H1 (cell line): ENCODE results near the gene PARD3. TPM values are rescaled to one million over a fixed set of nuclear protein-coding genes. Genes with fewer than 3 reads are reported as not detected.

Source experiments
- CTCF ChIA-PET: fragments of 300-600 bp; sonication (Branson Sonifier 250); formaldehyde crosslinking; loops from one replicate; lab custom pipeline; 2021; ENCODE audit not compliant: partially characterized antibody; lab: Charles Lee
- POLR2A ChIA-PET: fragments of 300-600 bp; sonication (Branson Sonifier 250); formaldehyde crosslinking; loops from one replicate; lab custom pipeline; 2021; ENCODE audit warnings: inconsistent platforms; ENCODE audit not compliant: partially characterized antibody; lab: Charles Lee
- DNase-seq, 2 experiments: peaks; one replicate each; pipeline versions ENCODE4 v3.0.0 to v3.0.0-alpha.2; 2010 to 2022; ENCODE audit warnings: low spot score in 2 of 2, low read depth in 1 of 2, mixed read lengths in 1 of 2
- FAIRE-seq: peaks from 2 replicates; lab custom pipeline; 2011; peaks lifted over from hg19 to GRCh38; lab: Jason Lieb, UNC
- H2AFZ ChIP-seq: 2 replicates; pipeline ENCODE4 v1.8.1; 2012; ENCODE audit warnings: low read length, inconsistent platforms
- H2AK5ac ChIP-seq: 2 replicates; pipeline ENCODE4 v1.6.1; 2013; ENCODE audit warnings: low read depth, low read length
- H2BK120ac ChIP-seq: replicated peaks from 2 replicates; pipeline ENCODE3; 2013; ENCODE audit warnings: low read depth, low read length, inconsistent platforms
- H2BK12ac ChIP-seq: 2 replicates; pipeline ENCODE4 v1.6.1; 2013; ENCODE audit warnings: low read depth, low read length
- H2BK15ac ChIP-seq: 2 replicates; pipeline ENCODE4 v1.6.1; 2013; ENCODE audit warnings: low read length
- H2BK20ac ChIP-seq: 2 replicates; pipeline ENCODE4 v1.6.1; 2013; ENCODE audit warnings: low read length
- H2BK5ac ChIP-seq: 2 replicates; pipeline ENCODE4 v1.6.1; 2013; ENCODE audit warnings: low read depth, low read length
- H3K14ac ChIP-seq: 2 replicates; pipeline ENCODE4 v1.6.1; 2013; ENCODE audit warnings: inconsistent platforms; ENCODE audit not compliant: insufficient read length
- H3K18ac ChIP-seq: 2 replicates; pipeline ENCODE4 v1.6.1; 2013; ENCODE audit warnings: low read length; ENCODE audit errors: extremely low read depth
- H3K23ac ChIP-seq: 2 replicates; pipeline ENCODE4 v1.6.1; 2013; ENCODE audit warnings: inconsistent platforms; ENCODE audit not compliant: insufficient read length
- H3K23me2 ChIP-seq: 2 replicates; pipeline ENCODE4 v1.6.1; 2013; ENCODE audit warnings: low read depth, low read length
- H3K27ac ChIP-seq: 2 replicates; pipeline ENCODE4 v1.6.1; 2011; ENCODE audit warnings: low read depth, low read length, inconsistent platforms
- H3K27me3 ChIP-seq, 4 experiments: replicated peaks in 1 of 4; 1 replicate in 1 of 4; 2 replicates in 3 of 4; pipeline versions ENCODE4 v1.6.1 to v1.8.1; 2011 to 2013; ENCODE audit warnings: low read length in 3 of 4, mild to moderate bottlenecking in 3 of 4, inconsistent platforms in 2 of 4, mixed read lengths in 2 of 4, moderate library complexity in 1 of 4; ENCODE audit not compliant: control insufficient read depth in 3 of 4, insufficient read depth in 3 of 4; ENCODE audit errors: extremely low read depth in 1 of 4
- H3K36me3 ChIP-seq, 4 experiments: 2 replicates each; pipeline versions ENCODE4 v1.6.1 to v1.8.1; 2011 to 2013; ENCODE audit warnings: mild to moderate bottlenecking in 4 of 4, low read length in 3 of 4, moderate library complexity in 2 of 4, control low read depth in 1 of 4, inconsistent platforms in 1 of 4; ENCODE audit not compliant: insufficient read depth in 4 of 4, control insufficient read depth in 2 of 4
- H3K4ac ChIP-seq: replicated peaks from 2 replicates; pipeline ENCODE3; 2013; ENCODE audit warnings: low read length, low read depth, mixed read lengths, inconsistent platforms; ENCODE audit not compliant: insufficient read length
- H3K4me1 ChIP-seq, 4 experiments: replicated peaks in 1 of 4; 1 replicate in 1 of 4; 2 replicates in 3 of 4; pipeline versions ENCODE4 v1.6.1 to v1.8.1; 2011 to 2013; ENCODE audit warnings: low read length in 3 of 4, inconsistent platforms in 2 of 4, mixed read lengths in 1 of 4; ENCODE audit not compliant: insufficient read depth in 4 of 4, control insufficient read depth in 3 of 4
- H3K4me2 ChIP-seq, 2 experiments: 2 replicates each; pipeline versions ENCODE4 v1.6.1 to v1.8.1; 2011 to 2013; ENCODE audit warnings: low read depth in 2 of 2, low read length in 2 of 2, control low read depth in 1 of 2, inconsistent platforms in 1 of 2, mild to moderate bottlenecking in 1 of 2; ENCODE audit not compliant: insufficient read depth in 1 of 2
- H3K4me3 ChIP-seq, 4 experiments: fragments of 200-600, 300-600 bp in 1 of 4; sonication (generic), shearing (Covaris generic), sonication (Bioruptor Twin) in 1 of 4; 2 replicates each; pipeline versions ENCODE4 v1.5.1 to v1.8.1; 2011 to 2016; ENCODE audit warnings: low read length in 4 of 4, low read depth in 3 of 4, control low read depth in 2 of 4, inconsistent platforms in 2 of 4, mild to moderate bottlenecking in 2 of 4, mixed read lengths in 1 of 4, moderate library complexity in 1 of 4; ENCODE audit not compliant: insufficient read depth in 2 of 4; ENCODE audit errors: extremely low read depth in 1 of 4
- H3K56ac ChIP-seq: replicated peaks from 2 replicates; pipeline ENCODE3; 2013; ENCODE audit warnings: low read depth, mild to moderate bottlenecking, mixed read lengths, low read length, inconsistent platforms; ENCODE audit not compliant: insufficient read length
- H3K79me1 ChIP-seq: 2 replicates; pipeline ENCODE4 v1.6.1; 2013; ENCODE audit warnings: low read depth, low read length, control low read depth
- H3K79me2 ChIP-seq, 2 experiments: 2 replicates each; pipeline versions ENCODE4 v1.6.1 to v1.8.1; 2012 to 2013; ENCODE audit warnings: low read length in 2 of 2, mild to moderate bottlenecking in 2 of 2, inconsistent platforms in 1 of 2; ENCODE audit not compliant: insufficient read depth in 2 of 2, control insufficient read depth in 1 of 2
- H3K9ac ChIP-seq, 4 experiments: replicated peaks in 1 of 4; 1 replicate in 1 of 4; 2 replicates in 3 of 4; pipeline versions ENCODE4 v1.6.1 to v1.8.1; 2011 to 2013; ENCODE audit warnings: low read depth in 3 of 4, low read length in 3 of 4, control low read depth in 2 of 4, mild to moderate bottlenecking in 2 of 4, moderate library complexity in 2 of 4, inconsistent platforms in 1 of 4; ENCODE audit errors: extremely low read depth in 1 of 4
- H3K9me3 ChIP-seq, 2 experiments: 2 replicates each; pipeline versions ENCODE4 v1.6.1 to v1.8.1; 2012 to 2013; ENCODE audit warnings: mild to moderate bottlenecking in 2 of 2, moderate library complexity in 2 of 2, control low read depth in 1 of 2, inconsistent platforms in 1 of 2, low read depth in 1 of 2, low read length in 1 of 2, mixed read lengths in 1 of 2; ENCODE audit not compliant: insufficient read depth in 2 of 2
- H4K20me1 ChIP-seq, 2 experiments: replicated peaks in 1 of 2; 2 replicates each; pipeline versions ENCODE3 to v1.8.1; 2011 to 2013; ENCODE audit warnings: inconsistent platforms in 2 of 2, low read length in 2 of 2, mild to moderate bottlenecking in 1 of 2; ENCODE audit not compliant: insufficient read depth in 2 of 2, control insufficient read depth in 1 of 2
- H4K5ac ChIP-seq: 2 replicates; pipeline ENCODE4 v1.6.1; 2013; ENCODE audit warnings: low read length, low read depth, mixed read lengths, inconsistent platforms; ENCODE audit not compliant: insufficient read length
- H4K8ac ChIP-seq: 2 replicates; pipeline ENCODE4 v1.8.0; 2013; ENCODE audit warnings: mild to moderate bottlenecking, moderate library complexity, low read length, inconsistent platforms; ENCODE audit not compliant: insufficient read depth; ENCODE audit errors: extremely low read depth
- H4K91ac ChIP-seq: replicated peaks from 2 replicates; pipeline ENCODE3; 2013; ENCODE audit warnings: low read length, mixed read lengths, inconsistent platforms; ENCODE audit not compliant: insufficient read length
- ATF2 ChIP-seq: IDR thresholded peaks from 2 replicates; pipeline ENCODE4 v1.6.1; 2012; ENCODE audit warnings: low read length, inconsistent platforms
- ATF3 ChIP-seq: IDR thresholded peaks from 2 replicates; pipeline ENCODE4 v1.6.1; 2011; ENCODE audit warnings: low read depth, mild to moderate bottlenecking, low read length; ENCODE audit not compliant: insufficient read depth
- BACH1 ChIP-seq: IDR thresholded peaks from 2 replicates; pipeline ENCODE4 v1.6.1; 2012; ENCODE audit warnings: low read length, improper control_type of control experiment
- CHD2 ChIP-seq: IDR thresholded peaks from 2 replicates; pipeline ENCODE4 v1.6.1; 2012; ENCODE audit warnings: low read length, improper control_type of control experiment
- HDAC2 ChIP-seq, 2 experiments: fragments of 300-600 bp in 1 of 2; sonication (generic) in 1 of 2; IDR thresholded peaks; 2 replicates each; pipeline ENCODE4 v1.6.1; 2011 to 2012; ENCODE audit warnings: low read depth in 2 of 2, low read length in 2 of 2, mild to moderate bottlenecking in 2 of 2, moderate library complexity in 2 of 2, borderline replicate concordance in 1 of 2, inconsistent platforms in 1 of 2
- JUND ChIP-seq: IDR thresholded peaks from 2 replicates; pipeline ENCODE4 v1.6.1; 2011; ENCODE audit warnings: mild to moderate bottlenecking, improper control_type of control experiment, low read length
- MAFK ChIP-seq: IDR thresholded peaks from 2 replicates; pipeline ENCODE4 v1.6.1; 2012; ENCODE audit warnings: low read depth, mild to moderate bottlenecking, improper control_type of control experiment, low read length
- POLR2A ChIP-seq, 2 experiments: IDR thresholded peaks; 1 replicate in 1 of 2; 2 replicates in 1 of 2; pipeline ENCODE4 v1.6.1; 2011; ENCODE audit warnings: low read depth in 2 of 2, low read length in 2 of 2, mild to moderate bottlenecking in 2 of 2; ENCODE audit errors: control extremely low read depth in 1 of 2
- RXRA ChIP-seq: IDR thresholded peaks from 2 replicates; pipeline ENCODE4 v1.6.1; 2011; ENCODE audit warnings: low read depth, mild to moderate bottlenecking, low read length, moderate library complexity; ENCODE audit not compliant: insufficient read depth
- SIRT6 ChIP-seq: IDR thresholded peaks from one replicate; pipeline ENCODE4 v1.7.1; 2012; ENCODE audit warnings: low read length, inconsistent platforms
- SP2 ChIP-seq: IDR thresholded peaks from 2 replicates; pipeline ENCODE4 v1.6.1; 2012; ENCODE audit warnings: mild to moderate bottlenecking, low read length, inconsistent platforms
- SUZ12 ChIP-seq: fragments of 200-600 bp; sonication (generic); IDR thresholded peaks from 2 replicates; pipeline ENCODE4 v1.6.1; 2012; ENCODE audit warnings: mild to moderate bottlenecking, inconsistent platforms, low read length, moderate library complexity, mixed read lengths
- TBP ChIP-seq: IDR thresholded peaks from 2 replicates; pipeline ENCODE4 v1.6.1; 2011; ENCODE audit warnings: low read depth, low read length, improper control_type of control experiment
- WGBS, 2 experiments: shearing (Covaris generic) in 1 of 2; methylation state at CpG; one replicate each; pipeline versions ENCODE4 v1.1.6 to v1.1.7; 2013 to 2015; ENCODE audit warnings: low lambda C conversion rate in 2 of 2, mixed read lengths in 2 of 2, inconsistent platforms in 1 of 2, low coverage in 1 of 2, missing lambda C conversion rate in 1 of 2; ENCODE audit not compliant: insufficient replicate concordance in 2 of 2, insufficient coverage in 1 of 2, insufficient read length in 1 of 2; ENCODE audit errors: extremely low coverage in 1 of 2, missing lambda C conversion rate in 1 of 2; 5-methylcytosine and 5-hydroxymethylcytosine counted together
- polyA plus RNA-seq, 7 experiments: library from polyadenylated mRNA; depleted of rRNA in 3 of 7; stranded (reverse) in 5 of 7; unstranded in 2 of 7; fragments of >200 nt in 5 of 7; fragments of 200-250 nt in 2 of 7; gene quantifications; 1 replicate in 5 of 7; 2 replicates in 1 of 7; 4 replicates in 1 of 7; pipeline versions ENCODE4 v1.2.1 to v1.2.3, GENCODE V29; 2011 to 2013; ENCODE audit warnings: missing spikeins in 2 of 7, mixed read lengths in 2 of 7
- total RNA-seq: library from RNA; stranded (reverse); fragmentation: NEBNext Ultra II Directional; extraction: Animal tissue kit (Norgen Biotek cat#: 25700); gene quantifications from 2 replicates; pipeline ENCODE4 v1.2.1, GENCODE V29; 2021

PARD3 gene
- total and polyA plus RNA-seq, 2 of the 8 experiments (the other 6 are each of a cell fraction or from before 2014, with no cell fraction given), result 19.7 to 49.1 TPM

GRCh38 chr10:34407324-34407805 is 407.7 kb downstream of the PARD3 start:
- H3K23me2 ChIP-seq, result no peaks in the 10 kb centered on the region
- POLR2A ChIA-PET, result no interaction called here
- H2BK120ac ChIP-seq, result no peak overlapping the region
- H2AK5ac ChIP-seq, result peak overlapping the region; percentile 44; the same call in 1 of the 2 replicates
- H3K79me1 ChIP-seq, result no peaks in the 10 kb centered on the region
- H3K56ac ChIP-seq, result no peak overlapping the region
- H4K20me1 ChIP-seq, result no peaks in the 10 kb centered on the region
- no peak overlapping the region for H3K18ac ChIP-seq
- DNase-seq (no peak), FAIRE-seq (no peak)
- no peak overlapping the region for H3K9ac ChIP-seq
- H3K4me3 ChIP-seq, result no peak overlapping the region
- no peaks in the 10 kb centered on the region for H3K36me3 ChIP-seq
- no peaks in the 10 kb centered on the region for H3K27me3 ChIP-seq
- H3K27ac ChIP-seq, result no peak overlapping the region
- no peak overlapping the region for H2AFZ ChIP-seq
- no peaks in the 10 kb centered on the region for H3K9me3 ChIP-seq
- H2BK5ac ChIP-seq, result no peak overlapping the region
- peaks cover 0 to 8% (median 0%) of the 10 kb centered on the region in 4 experiments; a peak in 1 of 7 replicates for H3K4me1 ChIP-seq
- no peak overlapping the region for H4K5ac ChIP-seq
- H2BK15ac ChIP-seq, result no peak overlapping the region
- H4K91ac ChIP-seq, result no peak overlapping the region
- H4K8ac ChIP-seq, result no peak overlapping the region
- no peak overlapping the region for H2BK20ac ChIP-seq
- CTCF ChIA-PET, result no interaction called here
- no peaks in the 10 kb centered on the region for H3K79me2 ChIP-seq
- H3K23ac ChIP-seq, result no peak overlapping the region
- WGBS, 2 experiments, result 91% methylated on average over 7 of the region's 7 CpGs; no CpG with 5 or more reads in 1 of the 2 experiments
- no peak overlapping the region for H3K14ac ChIP-seq
- no peak overlapping the region for H2BK12ac ChIP-seq
- H3K4me2 ChIP-seq, result no peak overlapping the region
- H3K4ac ChIP-seq, result no peak overlapping the region
- no peak for TF ChIP-seq ATF2
- no peak for TF ChIP-seq BACH1
- no peak for TF ChIP-seq SUZ12
- no peak for TF ChIP-seq JUND
- TF ChIP-seq RXRA, result no peak
- no peak for TF ChIP-seq ATF3
- no peak for TF ChIP-seq MAFK
- no peak for TF ChIP-seq HDAC2 (IDR thresholded peaks at IDR 0.05; ENCODE audit: borderline replicate concordance in 1 of 2, low read depth in 2 of 2, low read length in 2 of 2)
- no peak for TF ChIP-seq SIRT6
- TF ChIP-seq CHD2, result no peak
- TF ChIP-seq SP2, result no peak
- TF ChIP-seq POLR2A (IDR thresholded peaks at IDR 0.05; ENCODE audit: control extremely low read depth in 1 of 2, low read depth in 2 of 2, low read length in 2 of 2), result no peak
- TF ChIP-seq TBP, result no peak
